IPS-15b (cell line): ENCODE data around the gene GALNT13.

ENCODE experiments used
- H3K27me3 ChIP-seq: one replicate; pipeline ENCODE4 v1.6.1; 2013; ENCODE audit warnings: low read length; ENCODE audit not compliant: control insufficient read depth, insufficient read depth
- H3K36me3 ChIP-seq: one replicate; pipeline ENCODE4 v1.6.1; 2013; ENCODE audit warnings: low read length; ENCODE audit not compliant: control insufficient read depth, insufficient read depth
- H3K4me1 ChIP-seq: one replicate; pipeline ENCODE4 v1.6.1; 2013; ENCODE audit warnings: mild to moderate bottlenecking, low read length; ENCODE audit not compliant: control insufficient read depth, insufficient read depth
- H3K4me3 ChIP-seq: one replicate; pipeline ENCODE4 v1.5.1; 2013; ENCODE audit warnings: low read depth, low read length
- H3K9ac ChIP-seq: one replicate; pipeline ENCODE4 v1.6.1; 2013; ENCODE audit warnings: low read depth, mild to moderate bottlenecking, low read length
- H3K9me3 ChIP-seq: one replicate; pipeline ENCODE4 v1.6.1; 2013; ENCODE audit warnings: mild to moderate bottlenecking, low read length; ENCODE audit not compliant: control insufficient read depth, insufficient read depth

GALNT13 gene

GRCh38 chr2:154193246-154193645 is 321.5 kb downstream of the GALNT13 start:
- Histone ChIP-seq H3K27me3 (no peaks in the 10 kb centered on the region), H3K4me1 (no peaks in the 10 kb centered on the region), H3K9me3 (no peaks in the 10 kb centered on the region), H3K9ac (no peak overlapping the region), H3K36me3 (no peaks in the 10 kb centered on the region), H3K4me3 (no peak overlapping the region)

GRCh38 chr2:154194909-154195643 is 323.4 kb downstream of the GALNT13 start:
- H3K9ac ChIP-seq: no peak overlapping the region
- no peaks in the 10 kb centered on the region for H3K36me3 ChIP-seq
- no peaks in the 10 kb centered on the region for H3K9me3 ChIP-seq
- H3K27me3 ChIP-seq: no peaks in the 10 kb centered on the region
- no peak overlapping the region for H3K4me3 ChIP-seq
- H3K4me1 ChIP-seq: no peaks in the 10 kb centered on the region

DNA sequence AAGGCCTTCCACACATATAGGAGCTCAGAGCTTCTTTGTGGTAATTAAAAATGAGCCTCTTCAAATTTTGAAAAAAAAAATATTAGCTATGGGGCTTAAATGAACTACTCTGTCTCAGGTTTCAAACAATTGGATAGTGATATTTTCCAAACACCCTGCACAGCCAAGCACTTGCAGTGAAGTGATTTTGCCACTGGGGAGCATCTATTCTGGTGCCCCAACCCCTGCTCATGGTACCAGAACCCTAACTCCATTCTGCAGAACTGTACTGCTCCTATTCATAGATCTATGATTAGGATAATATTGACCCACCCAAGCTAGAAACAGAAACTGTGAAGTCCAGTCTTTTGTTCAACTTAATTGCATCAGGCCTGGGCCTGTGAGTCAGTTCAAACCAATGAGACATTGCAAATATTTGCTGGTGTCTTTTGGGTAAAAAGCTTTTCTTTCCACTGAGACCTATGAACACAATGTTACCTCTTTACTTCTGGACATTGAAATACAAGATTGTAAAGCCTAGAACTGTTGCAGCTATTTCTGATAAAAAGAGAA is 324.0 kb downstream of the GALNT13 start:
- Histone ChIP-seq H3K27me3 (no peaks in the 10 kb centered on the region), H3K9me3 (no peaks in the 10 kb centered on the region), H3K4me1 (no peaks in the 10 kb centered on the region), H3K36me3 (no peaks in the 10 kb centered on the region), H3K4me3 (no peak overlapping the region), H3K9ac (no peak overlapping the region)

DNA sequence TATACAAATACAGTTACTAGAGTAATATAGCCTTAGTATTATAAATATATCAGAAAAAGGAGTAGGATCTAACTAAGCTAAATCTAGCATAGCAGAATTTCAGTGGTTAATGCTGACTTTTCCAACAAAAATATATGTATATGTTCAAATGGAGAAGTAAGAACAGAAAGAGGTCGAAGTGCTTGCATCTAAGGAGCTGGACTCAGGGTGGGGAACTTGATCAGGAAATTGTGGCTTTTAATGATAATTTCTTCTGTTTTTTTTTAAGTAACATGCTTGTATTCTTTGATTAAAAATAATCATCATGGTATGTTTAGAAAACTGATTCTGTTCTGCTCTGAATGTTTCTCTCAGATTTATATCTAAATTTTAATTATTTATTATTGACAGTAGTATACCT is 327.1 kb downstream of the GALNT13 start:
- Histone ChIP-seq H3K4me1 (no peaks in the 10 kb centered on the region), H3K9ac (no peak overlapping the region), H3K4me3 (no peak overlapping the region), H3K9me3 (no peaks in the 10 kb centered on the region), H3K36me3 (no peaks in the 10 kb centered on the region), H3K27me3 (no peaks in the 10 kb centered on the region)

GRCh38 chr2:154203206-154203605 is 331.5 kb downstream of the GALNT13 start:
- Histone ChIP-seq H3K9ac (no peak overlapping the region), H3K4me3 (no peak overlapping the region), H3K36me3 (no peaks in the 10 kb centered on the region), H3K27me3 (no peaks in the 10 kb centered on the region), H3K4me1 (no peaks in the 10 kb centered on the region), H3K9me3 (no peaks in the 10 kb centered on the region)

DNA sequence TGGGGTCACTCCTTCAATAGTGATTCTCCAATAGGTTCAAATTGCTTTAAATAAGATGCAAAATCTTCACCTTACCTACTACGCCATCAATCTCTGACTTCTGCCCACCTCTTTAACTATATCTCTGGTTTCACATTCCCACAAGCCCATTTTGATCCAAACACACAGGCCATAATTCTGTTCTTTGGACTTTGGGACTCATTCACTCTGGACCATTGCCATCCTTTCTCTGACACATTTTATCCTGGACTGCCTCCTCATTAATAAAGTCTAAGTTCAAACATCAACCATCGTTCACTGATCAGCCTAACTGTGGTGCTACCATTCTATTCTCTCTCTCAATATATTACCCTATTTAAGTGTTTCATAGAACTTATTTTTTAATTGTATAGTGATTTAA is 332.2 kb downstream of the GALNT13 start:
- no peak overlapping the region for H3K4me3 ChIP-seq
- H3K27me3 ChIP-seq: no peaks in the 10 kb centered on the region
- no peaks in the 10 kb centered on the region for H3K4me1 ChIP-seq
- no peaks in the 10 kb centered on the region for H3K9me3 ChIP-seq
- H3K9ac ChIP-seq: no peak overlapping the region
- no peaks in the 10 kb centered on the region for H3K36me3 ChIP-seq

DNA sequence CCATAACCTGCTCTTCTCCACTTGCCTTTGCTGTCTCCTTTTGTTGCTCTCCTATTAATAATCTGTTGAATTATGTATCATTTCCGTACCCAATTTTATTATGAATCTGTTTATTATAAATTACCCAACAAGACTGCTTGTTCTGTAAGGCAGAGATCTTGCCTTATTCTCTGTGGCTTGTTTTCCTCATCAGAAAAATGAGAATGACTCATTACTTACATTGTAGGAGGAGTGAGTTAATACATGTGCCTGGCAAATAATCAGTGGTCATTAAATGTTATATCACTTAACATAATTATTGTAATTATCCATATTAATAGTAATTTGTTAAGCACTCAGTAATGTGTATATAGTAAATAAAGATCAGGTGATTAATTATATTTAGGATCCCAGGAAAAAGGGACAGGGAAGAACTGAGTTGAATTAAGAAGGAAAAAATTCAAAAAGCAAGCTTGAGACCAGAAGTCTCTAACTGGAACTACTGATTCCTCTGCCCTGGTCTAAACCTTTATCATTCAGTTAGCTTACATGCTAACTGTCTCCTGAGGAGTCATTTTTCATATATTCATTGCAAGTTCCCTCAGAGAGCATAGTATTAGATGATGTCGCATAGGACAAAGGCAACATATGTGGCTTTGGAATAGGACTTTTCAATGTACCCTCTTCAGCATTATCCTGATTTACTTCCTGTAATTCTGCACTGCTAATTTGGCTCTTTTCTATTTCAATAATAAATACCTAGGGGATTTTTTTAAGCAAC is 335.7 kb downstream of the GALNT13 start:
- Histone ChIP-seq H3K4me1 (peaks cover 3% of the 10 kb centered on the region), H3K27me3 (no peaks in the 10 kb centered on the region), H3K4me3 (no peak overlapping the region), H3K9ac (no peak overlapping the region), H3K9me3 (no peaks in the 10 kb centered on the region), H3K36me3 (no peaks in the 10 kb centered on the region)

DNA sequence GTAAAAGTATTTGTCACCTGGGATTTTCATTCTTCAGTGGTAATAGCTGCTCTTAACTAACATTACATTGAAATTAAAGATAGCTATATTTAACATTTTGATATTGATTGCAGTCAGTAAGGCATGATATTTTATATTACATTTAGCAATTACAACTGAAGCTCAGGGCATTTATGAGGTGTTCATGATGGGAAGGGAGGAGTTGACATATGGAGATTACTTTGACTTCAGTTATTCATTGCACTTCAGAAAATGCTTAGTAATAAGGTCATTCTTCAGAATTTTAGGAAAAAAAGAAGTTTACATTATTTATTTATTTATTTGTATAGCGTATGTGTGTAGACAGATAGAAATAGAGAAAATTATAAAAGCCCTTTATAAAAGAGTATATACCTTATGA is 352.0 kb downstream of the GALNT13 start:
- H3K4me3 ChIP-seq: no peak overlapping the region
- no peaks in the 10 kb centered on the region for H3K9me3 ChIP-seq
- no peaks in the 10 kb centered on the region for H3K27me3 ChIP-seq
- H3K4me1 ChIP-seq: peaks cover 12% of the 10 kb centered on the region
- no peak overlapping the region for H3K9ac ChIP-seq
- no peaks in the 10 kb centered on the region for H3K36me3 ChIP-seq

- Histone ChIP-seq H3K4me3 (no peak overlapping the region), H3K4me1 (peaks cover 3% of the 10 kb centered on the region), H3K9me3 (no peaks in the 10 kb centered on the region)
Measured at GRCh38 chr2:154226931-154227330, 355.2 kb downstream of the GALNT13 start.

DNA sequence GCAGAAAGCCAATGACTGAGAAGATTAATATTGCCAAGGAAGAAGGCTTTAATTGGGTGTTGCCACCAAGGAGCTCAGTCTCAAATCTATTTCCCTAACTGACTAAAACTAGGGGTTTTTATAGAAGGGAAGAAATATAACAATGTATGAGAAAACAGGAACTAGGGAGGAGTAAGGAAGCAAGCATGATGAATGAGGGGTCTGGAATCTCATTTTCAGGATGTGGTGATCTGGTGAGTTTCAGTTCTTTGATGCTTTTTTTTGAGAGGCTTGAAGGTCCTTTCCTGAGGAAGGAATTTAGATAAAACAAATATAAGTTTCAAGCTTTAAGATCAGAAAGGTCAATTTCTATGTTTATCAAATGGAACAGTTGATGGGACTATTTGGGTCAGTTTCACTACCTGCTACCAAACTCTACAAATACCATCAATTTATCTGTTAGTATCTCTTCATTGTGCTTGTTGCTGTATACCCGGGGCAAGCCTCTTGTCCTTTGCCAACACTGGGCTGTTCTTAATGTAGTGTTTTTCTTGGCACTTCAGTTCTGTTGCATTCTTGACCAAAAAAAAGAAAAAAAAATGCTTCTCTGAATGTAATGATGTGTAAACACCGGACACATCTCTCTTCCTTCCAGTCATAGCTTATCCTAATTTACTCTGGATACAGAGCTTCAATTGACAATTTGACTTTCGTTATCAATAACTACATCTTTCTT is 357.0 kb downstream of the GALNT13 start:
- no peaks in the 10 kb centered on the region for H3K9me3 ChIP-seq
- no peaks in the 10 kb centered on the region for H3K27me3 ChIP-seq
- H3K4me1 ChIP-seq: no peaks in the 10 kb centered on the region
- no peaks in the 10 kb centered on the region for H3K36me3 ChIP-seq
- H3K9ac ChIP-seq: no peak overlapping the region
- H3K4me3 ChIP-seq: no peak overlapping the region

More at GRCh38 chr2:154226931-154227330, 355.2 kb downstream of the GALNT13 start:
- Histone ChIP-seq H3K9ac (no peak overlapping the region), H3K27me3 (no peaks in the 10 kb centered on the region), H3K36me3 (no peaks in the 10 kb centered on the region)

DNA sequence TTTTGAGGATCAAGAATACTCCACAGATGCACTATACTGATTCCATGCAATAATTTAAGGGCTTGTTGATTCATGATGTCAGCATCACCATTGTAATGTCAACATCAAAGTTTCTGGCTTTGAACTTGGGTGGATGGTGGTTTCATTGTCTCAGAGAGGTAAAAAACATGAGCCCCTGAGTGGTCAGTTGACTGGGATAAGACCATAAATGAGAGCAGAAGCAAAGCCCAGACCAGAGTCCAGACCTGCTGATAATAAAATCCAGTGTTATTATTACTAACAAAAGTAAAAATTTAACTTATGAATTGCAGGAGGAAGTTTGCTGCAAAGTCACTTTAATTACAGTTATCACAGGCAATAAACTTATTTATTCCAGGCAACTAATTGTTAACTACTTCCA is 358.2 kb downstream of the GALNT13 start:
- Histone ChIP-seq H3K4me3 (no peak overlapping the region), H3K4me1 (no peaks in the 10 kb centered on the region), H3K27me3 (no peaks in the 10 kb centered on the region), H3K36me3 (no peaks in the 10 kb centered on the region), H3K9ac (no peak overlapping the region), H3K9me3 (no peaks in the 10 kb centered on the region)
